Measurements from ENCODE around the gene VENTX.
"Not testable (repeated sequence)": the region's sequence is repeated elsewhere in the genome, so short reads cannot be mapped to it uniquely, and the experiment has no call there.

The VENTX gene

GRCh38 chr10:133214468-133215410 lies 22.9 kb upstream of the VENTX start:
- no peak for DNase-seq (ENCODE audit: low spot score)

- DNase-seq (ENCODE audit: low spot score) = no peak
Observed at GRCh38 chr10:133215586-133215985, 22.1 kb upstream of the VENTX start.

DNA sequence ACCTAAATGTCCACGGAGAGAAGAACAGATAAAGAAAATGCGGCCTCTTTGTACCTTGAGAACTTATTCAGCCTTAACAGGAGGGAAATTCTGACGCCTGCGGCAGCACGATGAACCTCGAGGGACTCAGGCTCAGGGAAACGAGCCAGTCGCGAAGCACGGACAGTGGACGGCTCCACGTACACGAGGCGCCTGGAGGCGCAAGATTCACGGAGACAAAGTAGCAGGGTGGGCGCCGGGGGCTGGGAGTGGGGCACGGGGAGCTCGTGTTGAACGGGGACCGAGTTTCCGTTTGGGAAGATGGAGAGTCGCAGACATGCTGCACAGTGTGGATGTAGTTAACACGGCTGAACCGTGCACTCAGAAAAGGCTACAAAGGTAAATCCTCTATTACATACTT lies 20.9 kb upstream of the VENTX start:
- DNase-seq (ENCODE audit: low spot score) = no peak

- DNase-seq (ENCODE audit: low spot score) = no peak
Observed at GRCh38 chr10:133217800-133218589, 19.7 kb upstream of the VENTX start.

- no peak for DNase-seq (ENCODE audit: low spot score)
Observed at GRCh38 chr10:133218891-133219290, 18.8 kb upstream of the VENTX start.

GRCh38 chr10:133219782-133220181 lies 17.9 kb upstream of the VENTX start:
- DNase-seq (ENCODE audit: low spot score) = no peak

DNA sequence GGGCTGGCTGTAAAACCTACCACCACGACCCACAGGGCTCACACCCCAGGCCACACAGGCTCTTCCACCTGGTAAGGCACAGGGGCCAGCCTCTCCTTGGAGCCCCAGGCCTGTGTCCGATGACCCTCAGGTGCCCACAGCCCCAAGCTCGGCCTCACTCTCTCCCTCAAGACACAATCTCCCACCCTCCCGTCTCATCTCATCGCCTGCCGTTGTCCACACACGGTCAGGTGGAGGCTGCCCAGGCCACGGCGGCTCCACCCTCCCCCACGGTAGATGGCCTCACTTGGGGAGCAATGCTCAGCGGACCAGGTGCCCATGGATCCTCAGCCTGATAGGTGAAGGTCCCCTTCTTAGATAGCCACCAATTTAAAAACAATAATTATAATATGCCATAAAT lies 16.3 kb upstream of the VENTX start:
- no peak for DNase-seq (ENCODE audit: low spot score)

DNA sequence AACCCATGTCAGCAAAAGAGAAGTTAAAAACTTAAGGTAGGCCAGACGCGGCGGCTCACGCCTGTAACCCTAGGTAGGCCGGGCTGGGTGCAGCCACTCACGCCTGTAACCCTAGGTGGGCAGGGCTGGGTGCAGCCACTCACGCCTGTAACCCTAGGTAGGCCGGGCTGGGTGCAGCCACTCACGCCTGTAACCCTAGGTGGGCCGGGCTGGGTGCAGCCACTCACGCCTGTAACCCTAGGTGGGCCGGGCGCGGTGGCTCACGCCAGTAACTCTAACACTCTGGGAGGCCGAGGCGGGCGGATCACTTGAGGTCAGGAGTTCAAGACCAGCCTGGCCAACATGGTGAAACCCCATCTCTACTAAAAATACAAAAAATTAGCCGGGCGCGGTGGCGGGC lies 15.9 kb upstream of the VENTX start:
- DNase-seq (ENCODE audit: low spot score) = not testable (repeated sequence)

GRCh38 chr10:133224076-133224475 lies 13.6 kb upstream of the VENTX start:
- no peak for DNase-seq (ENCODE audit: low spot score)

GRCh38 chr10:133224756-133225372 lies 12.8 kb upstream of the VENTX start:
- no peak for DNase-seq (ENCODE audit: low spot score)

GRCh38 chr10:133225707-133226191 lies 11.9 kb upstream of the VENTX start:
- DNase-seq (ENCODE audit: low spot score) = peak; percentile 21

DNA sequence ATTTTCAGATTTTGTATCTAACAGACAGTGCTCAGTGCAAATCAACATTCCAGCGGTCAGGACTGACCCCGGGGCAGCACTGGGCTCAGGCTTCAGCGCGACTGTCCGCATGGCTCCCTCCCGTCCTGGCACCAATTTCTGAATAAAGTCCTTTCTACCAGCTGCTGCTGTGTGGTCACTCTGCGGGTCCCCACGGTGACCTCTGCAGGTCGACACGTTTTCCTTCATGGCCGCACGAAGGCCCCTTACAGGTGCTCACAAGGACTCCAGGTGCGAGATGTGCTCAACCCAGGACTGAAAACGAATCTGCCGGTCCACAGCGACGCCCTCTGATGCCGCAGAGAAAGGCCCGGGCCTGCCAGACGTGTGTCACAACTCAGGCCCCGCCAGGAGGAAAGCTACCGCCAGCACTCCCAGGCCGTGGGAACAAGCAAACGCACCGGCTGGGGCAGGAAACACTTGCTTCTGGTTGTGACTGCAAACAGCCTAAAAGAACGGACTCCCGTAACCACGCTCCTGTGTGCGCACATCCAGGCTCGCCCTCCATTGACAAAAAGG lies 11.3 kb upstream of the VENTX start:
- DNase-seq (ENCODE audit: low spot score) = no peak

GRCh38 chr10:133227256-133227655 lies 10.4 kb upstream of the VENTX start:
- no peak for DNase-seq (ENCODE audit: low spot score)

- DNase-seq (ENCODE audit: low spot score) = no peak
Observed at GRCh38 chr10:133229265-133230043, 8.2 kb upstream of the VENTX start.

GRCh38 chr10:133230044-133230361 lies 7.7 kb upstream of the VENTX start, which contains the start of gene UTF1:
Gene UTF1 (plus strand): TSS chr10:133230217. CDS start chr10:133230289, 72 bp downstream.
- DNase-seq (ENCODE audit: low spot score) = no peak

DNA sequence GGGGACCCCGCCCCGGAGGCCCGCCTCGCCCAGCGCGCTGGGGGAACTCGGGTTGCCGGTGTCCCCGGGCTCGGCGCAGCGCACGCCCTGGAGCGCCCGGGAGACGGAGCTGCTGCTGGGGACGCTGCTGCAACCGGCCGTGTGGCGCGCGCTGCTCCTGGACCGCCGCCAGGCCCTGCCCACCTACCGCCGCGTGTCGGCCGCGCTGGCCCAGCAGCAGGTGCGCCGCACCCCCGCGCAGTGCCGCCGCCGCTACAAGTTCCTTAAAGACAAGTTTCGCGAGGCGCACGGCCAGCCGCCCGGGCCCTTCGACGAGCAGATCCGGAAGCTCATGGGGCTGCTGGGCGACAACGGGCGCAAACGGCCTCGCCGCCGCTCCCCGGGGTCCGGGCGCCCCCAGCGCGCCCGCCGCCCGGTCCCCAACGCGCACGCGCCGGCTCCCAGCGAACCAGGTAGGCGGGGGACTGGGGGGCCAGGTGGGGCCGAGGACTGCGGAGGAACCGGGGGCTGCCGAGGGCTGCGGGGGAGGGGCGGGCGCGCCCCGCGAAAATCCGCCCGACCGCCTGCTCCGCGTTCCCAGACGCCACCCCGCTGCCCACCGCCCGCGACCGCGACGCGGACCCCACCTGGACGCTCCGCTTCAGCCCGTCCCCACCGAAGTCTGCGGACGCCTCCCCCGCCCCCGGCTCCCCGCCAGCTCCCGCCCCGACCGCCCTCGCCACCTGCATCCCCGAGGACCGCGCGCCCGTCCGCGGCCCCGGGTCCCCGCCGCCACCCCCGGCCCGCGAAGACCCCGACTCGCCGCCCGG lies 7.1 kb upstream of the VENTX start:
- DNase-seq (ENCODE audit: low spot score) = no peak

DNA sequence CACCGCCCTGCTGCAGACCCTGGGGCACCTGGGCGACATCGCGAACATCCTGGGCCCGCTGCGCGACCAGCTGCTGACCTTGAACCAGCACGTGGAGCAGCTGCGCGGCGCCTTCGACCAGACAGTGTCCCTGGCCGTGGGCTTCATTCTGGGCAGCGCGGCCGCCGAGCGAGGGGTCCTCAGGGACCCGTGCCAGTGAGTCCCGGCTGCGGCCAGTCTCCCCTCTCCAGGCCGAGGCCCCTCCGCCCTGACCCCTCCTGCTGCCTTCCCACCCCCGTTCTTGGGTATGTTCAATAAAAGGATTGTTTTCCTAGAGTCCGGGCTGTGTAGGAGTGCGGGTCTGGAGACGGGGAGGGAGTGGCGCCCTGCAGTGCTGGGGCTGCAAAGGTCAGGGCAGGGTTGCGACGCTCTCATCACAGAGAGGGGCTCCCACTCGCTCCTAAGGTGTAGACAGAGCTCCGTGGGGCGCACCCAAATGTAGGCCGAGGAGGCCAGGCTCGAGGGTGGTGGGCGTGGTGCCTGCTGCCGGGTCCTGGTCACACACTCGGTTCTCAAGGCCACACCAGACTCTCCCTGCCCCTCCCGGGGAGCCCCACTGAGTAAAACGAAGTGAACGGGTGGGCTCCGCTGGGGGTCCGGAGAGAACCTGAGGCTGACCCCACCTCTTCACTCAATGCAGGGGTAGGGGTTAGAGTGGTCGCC lies 6.3 kb upstream of the VENTX start:
- DNase-seq (ENCODE audit: low spot score) = no peak

DNA sequence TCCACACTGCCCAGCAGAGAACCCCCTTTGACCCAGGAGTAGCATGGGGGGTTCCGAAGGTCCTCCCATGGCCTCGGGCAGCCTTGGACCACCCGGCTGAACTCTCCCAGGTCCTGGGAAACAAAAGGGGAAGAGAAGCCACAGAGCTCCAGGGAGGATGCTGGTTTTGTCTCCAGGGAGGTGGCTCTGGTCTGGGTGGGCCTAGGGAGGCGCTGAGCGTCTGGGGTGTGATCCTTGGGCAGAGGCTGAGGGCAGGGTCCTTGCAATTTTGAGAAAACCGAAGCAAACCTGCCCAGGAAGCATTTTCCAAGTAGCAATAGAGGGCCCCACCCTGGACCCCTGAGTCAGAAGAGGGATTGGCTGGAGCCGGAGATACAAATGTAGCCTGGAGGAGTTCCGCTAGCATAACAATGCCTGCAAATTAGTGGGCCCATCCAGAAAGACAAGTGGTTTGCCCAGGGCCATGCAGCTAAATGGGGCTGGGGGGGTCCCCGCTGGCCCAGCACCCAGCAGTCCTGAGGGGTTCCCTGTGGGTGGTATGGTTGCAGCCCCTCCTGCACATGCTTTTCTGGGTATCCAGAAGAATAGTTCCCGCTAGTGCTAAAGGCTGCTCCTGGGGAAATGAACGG lies 5.6 kb upstream of the VENTX start:
- DNase-seq (ENCODE audit: low spot score) = no peak

GRCh38 chr10:133234796-133235195 lies 2.9 kb upstream of the VENTX start:
- DNase-seq (ENCODE audit: low spot score) = not testable (repeated sequence)
